DOHH2 (cell line): ENCODE data around the gene SHLD2.
"Not testable (repeated sequence)": the region's sequence is repeated elsewhere in the genome, so short reads cannot be mapped to it uniquely, and the experiment has no call there.

ENCODE experiments used
- H3F3A ChIP-seq: fragments of 200-600 bp; sonication (generic), shearing (Covaris generic); 2 replicates; pipeline ENCODE4 v1.6.0; 2016; ENCODE audit warnings: antibody characterized with exemption, mild to moderate bottlenecking; ENCODE audit not compliant: control insufficient read depth, insufficient read depth
- H3K27ac ChIP-seq: fragments of 200-600 bp; sonication (generic); 2 replicates; pipeline ENCODE4 v1.5.1; 2014; ENCODE audit warnings: low read depth, mild to moderate bottlenecking, low read length, moderate library complexity
- H3K27me3 ChIP-seq: fragments of 200-600 bp; sonication (generic); 2 replicates; pipeline ENCODE4 v1.6.1; 2014; ENCODE audit warnings: mild to moderate bottlenecking, low read length, mixed read lengths; ENCODE audit not compliant: control insufficient read depth
- H3K36me3 ChIP-seq: fragments of 200-600 bp; sonication (generic); 2 replicates; pipeline ENCODE4 v1.6.1; 2014; ENCODE audit warnings: mild to moderate bottlenecking, low read length, moderate library complexity, mixed read lengths; ENCODE audit not compliant: control insufficient read depth
- H3K4me1 ChIP-seq: fragments of 200-600 bp; sonication (generic); 2 replicates; pipeline ENCODE4 v1.6.1; 2014; ENCODE audit warnings: mild to moderate bottlenecking, low read length, mixed read lengths; ENCODE audit not compliant: control insufficient read depth
- H3K4me2 ChIP-seq: fragments of 200-600 bp; sonication (generic); 2 replicates; pipeline ENCODE4 v1.6.0; 2014; ENCODE audit warnings: mild to moderate bottlenecking, low read length, moderate library complexity
- H3K4me3 ChIP-seq: fragments of 200-600 bp; sonication (generic); 2 replicates; pipeline ENCODE4 v1.5.1; 2014; ENCODE audit warnings: mild to moderate bottlenecking, low read length, mixed read lengths
- H3K79me2 ChIP-seq: fragments of 200-600 bp; sonication (generic); 2 replicates; pipeline ENCODE4 v1.6.1; 2014; ENCODE audit warnings: mild to moderate bottlenecking, low read length, mixed read lengths; ENCODE audit not compliant: control insufficient read depth
- H3K9me2 ChIP-seq: fragments of 200-600 bp; sonication (generic); replicated peaks from 2 replicates; pipeline ENCODE4 v1.6.1; 2014; ENCODE audit warnings: mild to moderate bottlenecking, low read length, mixed read lengths; ENCODE audit not compliant: control insufficient read depth
- H3K9me3 ChIP-seq: fragments of 200-600 bp; sonication (generic); 2 replicates; pipeline ENCODE4 v1.6.1; 2014; ENCODE audit warnings: antibody characterized with exemption, low read length, mixed read lengths; ENCODE audit not compliant: control insufficient read depth, insufficient read depth
- H4K20me1 ChIP-seq: fragments of 200-600 bp; sonication (generic); 2 replicates; pipeline ENCODE4 v1.6.0; 2014; ENCODE audit warnings: low read depth, mild to moderate bottlenecking, antibody characterized with exemption, low read length, moderate library complexity; ENCODE audit not compliant: control insufficient read depth, insufficient read depth
- CTCF ChIP-seq: fragments of 200-600 bp; sonication (generic); IDR thresholded peaks from one replicate; pipeline ENCODE4 v1.5.1; 2014; ENCODE audit warnings: antibody characterized with exemption, mild to moderate bottlenecking, low read depth, low read length; ENCODE audit not compliant: poor library complexity, severe bottlenecking
- EZH2phosphoT487 ChIP-seq: fragments of 200-600 bp; sonication (generic); IDR thresholded peaks from 2 replicates; pipeline ENCODE4 v1.6.1; 2017; ENCODE audit warnings: borderline replicate concordance, mild to moderate bottlenecking, antibody characterized with exemption, low read length, moderate library complexity, mixed read lengths

SHLD2 gene

DNA sequence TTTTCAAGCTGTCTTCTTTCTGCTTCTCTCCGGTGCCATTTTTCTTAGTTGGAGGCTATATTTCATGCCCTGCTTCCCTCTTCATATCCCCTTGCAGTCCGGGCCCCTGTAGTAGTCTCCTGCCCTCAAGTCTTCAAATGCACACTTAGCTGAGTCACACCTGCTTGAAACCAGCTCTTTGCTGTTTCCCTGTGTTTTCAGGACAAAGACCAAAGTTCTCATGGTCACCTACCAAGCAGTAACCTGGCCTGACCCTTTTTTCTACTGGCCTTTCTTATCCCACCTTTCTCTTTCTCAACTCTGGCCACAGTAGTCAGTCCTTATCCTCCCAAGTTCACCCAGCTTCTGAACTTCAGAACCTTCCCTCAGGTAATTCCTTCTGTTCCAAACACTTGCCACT lies 28.8 kb upstream of the SHLD2 start:
- Histone ChIP-seq H3F3A (no peaks in the 10 kb centered on the region), H3K4me3 (no peak overlapping the region), H3K27ac (no peak overlapping the region), H3K9me2 (no peaks in the 10 kb centered on the region), H3K9me3 (no peaks in the 10 kb centered on the region), H4K20me1 (no peaks in the 10 kb centered on the region), H3K79me2 (no peaks in the 10 kb centered on the region), H3K36me3 (peaks cover 66% of the 10 kb centered on the region), H3K4me1 (no peaks in the 10 kb centered on the region), H3K4me2 (no peak overlapping the region), H3K27me3 (no peaks in the 10 kb centered on the region)
- TF ChIP-seq CTCF = no peak
- TF ChIP-seq EZH2phosphoT487 = no peak

DNA sequence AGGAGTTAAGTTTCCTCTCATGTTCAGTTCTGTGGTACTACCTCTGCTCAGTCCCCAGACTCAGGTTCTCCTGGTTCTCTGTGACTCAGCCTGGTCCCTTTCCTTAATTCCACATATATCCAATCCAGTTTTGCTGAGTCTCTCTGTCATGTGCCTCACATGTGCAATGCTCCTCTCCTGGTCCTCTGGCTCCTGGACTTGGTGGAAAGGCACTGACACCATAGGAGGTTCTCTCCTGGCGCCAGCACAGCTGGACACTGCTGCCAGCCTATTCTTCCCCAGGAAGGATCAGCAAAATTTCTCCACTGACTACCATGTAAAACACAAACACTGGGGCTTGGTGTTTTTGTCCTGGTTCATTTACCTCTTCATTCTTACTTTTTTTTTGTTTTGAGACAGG lies 28.1 kb upstream of the SHLD2 start:
- Histone ChIP-seq H3K27ac (no peak overlapping the region), H3K4me2 (no peak overlapping the region), H3F3A (no peaks in the 10 kb centered on the region), H4K20me1 (no peaks in the 10 kb centered on the region), H3K27me3 (no peaks in the 10 kb centered on the region), H3K4me1 (no peaks in the 10 kb centered on the region), H3K9me2 (no peaks in the 10 kb centered on the region), H3K79me2 (no peaks in the 10 kb centered on the region), H3K36me3 (peaks cover 67% of the 10 kb centered on the region), H3K9me3 (no peaks in the 10 kb centered on the region), H3K4me3 (no peak overlapping the region)
- no peak for TF ChIP-seq CTCF
- no peak for TF ChIP-seq EZH2phosphoT487

GRCh38 chr10:87068281-87068680 lies 26.7 kb upstream of the SHLD2 start:
- peaks cover 68% of the 10 kb centered on the region for H3K36me3 ChIP-seq
- H3K27ac ChIP-seq = no peak overlapping the region
- H3K79me2 ChIP-seq = no peaks in the 10 kb centered on the region
- no peaks in the 10 kb centered on the region for H3K27me3 ChIP-seq
- TF ChIP-seq CTCF (no peak), EZH2phosphoT487 (no peak)
- H3F3A ChIP-seq = no peaks in the 10 kb centered on the region
- no peak overlapping the region for H3K4me2 ChIP-seq
- H3K4me3 ChIP-seq = no peak overlapping the region
- H4K20me1 ChIP-seq = no peaks in the 10 kb centered on the region
- no peaks in the 10 kb centered on the region for H3K9me2 ChIP-seq
- no peaks in the 10 kb centered on the region for H3K9me3 ChIP-seq
- H3K4me1 ChIP-seq = no peaks in the 10 kb centered on the region

DNA sequence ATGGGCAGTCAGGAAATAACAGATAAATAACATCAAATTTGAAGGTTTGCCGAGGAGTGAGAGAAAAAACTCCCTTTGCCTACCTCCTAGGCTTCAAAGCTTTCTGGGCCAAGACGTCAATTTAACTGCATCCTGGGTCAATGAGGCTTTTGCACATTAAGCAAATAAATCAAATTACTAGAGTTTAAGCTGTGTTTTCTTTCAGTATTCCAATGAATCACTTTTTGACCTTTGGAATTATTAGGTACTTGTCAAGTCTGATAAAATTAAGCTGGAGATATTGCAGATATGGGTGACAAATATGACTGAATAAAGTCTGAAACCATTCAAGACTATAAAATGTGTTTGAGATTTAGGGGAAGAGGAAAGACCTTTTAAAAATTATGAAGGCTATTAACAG lies 22.6 kb upstream of the SHLD2 start:
- Histone ChIP-seq H3K4me2 (no peak overlapping the region), H3K4me1 (no peaks in the 10 kb centered on the region), H3K27me3 (no peaks in the 10 kb centered on the region), H3K36me3 (peaks cover 60% of the 10 kb centered on the region), H3K4me3 (no peak overlapping the region), H3K27ac (no peak overlapping the region), H3K9me3 (no peaks in the 10 kb centered on the region), H3K79me2 (peaks cover 6% of the 10 kb centered on the region), H4K20me1 (no peaks in the 10 kb centered on the region), H3F3A (no peaks in the 10 kb centered on the region), H3K9me2 (no peaks in the 10 kb centered on the region)
- TF ChIP-seq EZH2phosphoT487 (no peak), CTCF (no peak)

- not testable (repeated sequence) for H3K27ac ChIP-seq
- peaks cover 45% of the 10 kb centered on the region for H3K36me3 ChIP-seq
Observed at GRCh38 chr10:87076421-87076820, 18.6 kb upstream of the SHLD2 start.

More at GRCh38 chr10:87076421-87076820, 18.6 kb upstream of the SHLD2 start:
- H4K20me1 ChIP-seq, H3K4me2 ChIP-seq, H3K9me2 ChIP-seq, H3K9me3 ChIP-seq, H3K4me3 ChIP-seq, H3K4me1 ChIP-seq, H3K27me3 ChIP-seq, H3F3A ChIP-seq: not testable (repeated sequence)
- peaks cover 22% of the 10 kb centered on the region for H3K79me2 ChIP-seq
